ENCODE measurements around the gene C16orf54. TPM values are rescaled to one million over a fixed set of nuclear protein-coding genes. Genes with fewer than 3 reads are reported as not detected.
"Not testable (repeated sequence)": the region's sequence is repeated elsewhere in the genome, so short reads cannot be mapped to it uniquely, and the experiment has no call there.

Gene C16orf54
- total and polyA plus RNA-seq, 5 donors from 2014 or later = 31.4 to 89.4 (median 77.3) TPM

DNA sequence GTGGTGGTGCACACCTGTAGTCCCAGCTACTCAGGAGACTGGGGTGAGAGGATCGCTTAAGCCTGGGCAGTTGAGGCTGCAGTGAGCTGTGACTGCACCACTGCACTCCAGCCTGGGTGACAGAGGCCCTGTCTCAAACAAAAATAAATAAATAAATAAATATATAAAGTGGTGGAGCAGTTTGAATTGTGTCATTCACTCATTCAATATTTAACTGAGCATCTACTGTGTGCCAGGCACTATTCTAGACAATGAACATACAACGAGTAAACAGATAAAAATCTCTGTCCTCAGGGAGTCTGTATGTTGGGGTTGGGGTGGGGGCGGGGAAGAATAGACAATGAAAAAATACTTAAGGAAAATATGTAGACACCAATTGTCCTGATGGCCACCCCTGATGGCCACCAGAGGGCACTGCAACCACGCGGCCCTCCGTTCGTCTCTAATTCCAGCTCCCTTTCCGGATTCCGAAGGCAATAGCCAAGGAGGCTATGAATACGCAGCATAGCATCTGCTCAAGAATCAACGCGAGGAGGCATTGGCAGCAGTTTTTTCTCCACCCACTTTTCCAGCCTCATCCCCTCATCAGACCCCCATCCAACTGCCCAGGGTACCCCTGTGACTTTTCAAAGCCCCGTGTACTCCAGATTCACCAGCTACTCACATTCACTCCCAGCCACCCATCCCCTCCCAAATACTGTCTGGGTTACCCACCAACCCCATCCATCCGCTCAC is 45.4 kb downstream of the C16orf54 start:
- no peaks in the 10 kb centered on the region for H3K36me3 ChIP-seq (ENCODE audit: control insufficient read depth, insufficient read depth, low read length)
- H3K27ac Mint-ChIP-seq = peak overlapping the region; percentile 97 to 98 (median 97)
- H3K4me1 ChIP-seq (ENCODE audit: control insufficient read depth, insufficient read depth, low read length, poor library complexity, severe bottlenecking) = peaks cover 31% of the 10 kb centered on the region
- no peaks in the 10 kb centered on the region for H3K9me3 ChIP-seq (ENCODE audit: control insufficient read depth in 2 of 2, low read length in 2 of 2)
- peak overlapping the region; percentile 46 for H3K4me3 ChIP-seq (ENCODE audit: low read depth, low read length)
- peaks cover 0 to 2% (median 0%) of the 10 kb centered on the region in 7 donors for H3K9me3 Mint-ChIP-seq
- peak overlapping the region; percentile 86 for H3K27ac ChIP-seq (ENCODE audit: insufficient read depth, low read length, poor library complexity, severe bottlenecking)
- peaks cover 5 to 38% (median 25%) of the 10 kb centered on the region in 4 donors for H3K4me1 Mint-ChIP-seq
- peak overlapping the region; percentile 57 to 92 (median 86) for H3K4me3 Mint-ChIP-seq
- H3K36me3 Mint-ChIP-seq = no peaks in the 10 kb centered on the region
- ATAC-seq (ENCODE audit: low read depth in 2 of 2) (peak; percentile 41 to 44), DNase-seq (peak; percentile 67 to 82 (median 78))
- no peaks in the 10 kb centered on the region for H3K27me3 ChIP-seq (ENCODE audit: control insufficient read depth, insufficient read depth, low read length)
- peaks cover 4% of the 10 kb centered on the region for H3K27me3 Mint-ChIP-seq

DNA sequence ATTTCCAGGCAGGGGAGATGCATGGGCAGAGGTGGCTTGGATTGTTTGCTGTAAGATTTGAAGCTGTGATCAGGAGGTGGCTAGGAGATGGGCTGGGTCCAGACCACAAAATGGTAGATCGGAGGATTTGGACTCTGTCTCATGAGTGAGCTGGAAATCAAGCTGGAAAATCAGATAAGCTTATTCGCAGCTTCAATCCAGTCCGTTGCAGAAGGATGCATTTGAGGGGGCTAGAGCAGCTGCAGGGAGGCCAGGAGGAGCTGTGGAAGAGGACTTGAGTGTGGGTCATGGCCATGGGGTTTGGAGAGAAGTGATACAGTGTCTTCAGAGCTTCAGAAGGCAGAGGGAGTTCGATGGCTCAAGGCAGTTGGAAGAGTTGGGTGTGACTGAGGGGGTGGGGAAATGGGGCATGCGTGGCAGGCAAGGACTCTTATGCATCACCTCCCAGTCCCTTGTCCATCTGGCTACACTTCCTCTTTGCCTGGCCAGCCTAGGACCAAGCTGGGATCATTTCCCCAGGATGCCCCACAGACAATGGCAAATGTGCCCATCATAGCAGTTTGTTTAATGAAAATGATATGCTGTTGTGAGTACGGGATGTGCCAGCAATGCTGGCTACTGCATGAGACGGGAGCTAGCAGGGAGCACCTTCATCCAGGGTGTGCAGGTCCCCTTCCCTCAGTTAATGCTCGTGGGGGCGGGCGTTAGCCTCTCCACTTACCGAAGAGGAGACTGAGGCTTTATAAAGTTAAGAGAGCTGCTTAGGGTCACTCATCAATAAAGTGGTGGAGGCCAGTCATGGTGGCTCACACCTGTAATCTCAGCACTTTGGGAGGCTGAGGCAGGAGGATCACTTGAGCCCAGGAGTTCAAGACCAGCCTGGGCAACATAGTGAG is 46.2 kb downstream of the C16orf54 start:
- Histone ChIP-seq H3K27ac (ENCODE audit: insufficient read depth, low read length, poor library complexity, severe bottlenecking) (no peak overlapping the region), H3K36me3 (ENCODE audit: control insufficient read depth, insufficient read depth, low read length) (no peaks in the 10 kb centered on the region), H3K4me1 (ENCODE audit: control insufficient read depth, insufficient read depth, low read length, poor library complexity, severe bottlenecking) (peaks cover 31% of the 10 kb centered on the region), H3K27me3 (ENCODE audit: control insufficient read depth, insufficient read depth, low read length) (no peaks in the 10 kb centered on the region), H3K9me3 (ENCODE audit: control insufficient read depth in 2 of 2, low read length in 2 of 2) (no peaks in the 10 kb centered on the region), H3K4me3 (ENCODE audit: low read depth, low read length) (no peak overlapping the region)
- peaks cover 5 to 35% (median 25%) of the 10 kb centered on the region in 4 donors for H3K4me1 Mint-ChIP-seq
- peak overlapping the region in 2 of 3 donors; percentile 67 to 71 for H3K27ac Mint-ChIP-seq
- peaks cover 0 to 2% (median 0%) of the 10 kb centered on the region in 7 donors for H3K9me3 Mint-ChIP-seq
- H3K36me3 Mint-ChIP-seq = no peaks in the 10 kb centered on the region
- H3K4me3 Mint-ChIP-seq = peak overlapping the region in 2 of 4 donors; percentile 15 to 85
- peaks cover 4% of the 10 kb centered on the region for H3K27me3 Mint-ChIP-seq
- DNase-seq = no peak
- ATAC-seq (ENCODE audit: low read depth in 2 of 2) = no peak

- no peak overlapping the region for H3K27ac ChIP-seq (ENCODE audit: insufficient read depth, low read length, poor library complexity, severe bottlenecking)
- Mint-ChIP-seq H3K27ac (peak overlapping the region in 1 of 3 donors; percentile 67), H3K9me3 (peaks cover 0 to 2% (median 0%) of the 10 kb centered on the region in 7 donors), H3K27me3 (peaks cover 4% of the 10 kb centered on the region), H3K36me3 (no peaks in the 10 kb centered on the region), H3K4me3 (peak overlapping the region in 1 of 4 donors; percentile 85), H3K4me1 (peaks cover 5 to 35% (median 25%) of the 10 kb centered on the region in 4 donors)
- H3K9me3 ChIP-seq (ENCODE audit: control insufficient read depth in 2 of 2, low read length in 2 of 2) = no peaks in the 10 kb centered on the region
- ATAC-seq (ENCODE audit: low read depth in 2 of 2) (no peak), DNase-seq (no peak)
- no peaks in the 10 kb centered on the region for H3K27me3 ChIP-seq (ENCODE audit: control insufficient read depth, insufficient read depth, low read length)
- peaks cover 31% of the 10 kb centered on the region for H3K4me1 ChIP-seq (ENCODE audit: control insufficient read depth, insufficient read depth, low read length, poor library complexity, severe bottlenecking)
- H3K36me3 ChIP-seq (ENCODE audit: control insufficient read depth, insufficient read depth, low read length) = no peaks in the 10 kb centered on the region
- no peak overlapping the region for H3K4me3 ChIP-seq (ENCODE audit: low read depth, low read length)
Measured at GRCh38 chr16:29698484-29699323, 47.1 kb downstream of the C16orf54 start.

DNA sequence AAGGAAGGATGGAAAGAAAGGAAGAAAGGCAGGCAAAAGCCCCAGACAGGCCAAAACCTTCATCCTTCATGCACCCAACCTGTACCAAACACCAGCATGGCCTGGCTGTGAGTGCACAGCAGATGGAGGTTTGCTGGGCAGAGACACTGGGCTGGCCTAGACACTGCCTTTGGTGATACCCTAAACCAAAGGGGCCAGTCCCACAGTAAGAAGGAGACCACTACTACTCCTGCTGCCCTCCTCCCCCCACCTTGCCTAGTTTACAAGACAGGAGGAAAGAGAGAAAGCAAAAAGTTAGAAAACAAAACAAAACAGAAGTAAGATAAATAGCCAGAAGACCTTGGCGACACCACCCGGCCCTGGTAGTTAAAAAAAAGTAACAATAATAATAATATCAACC is 47.7 kb downstream of the C16orf54 start:
- Histone ChIP-seq H3K27me3 (ENCODE audit: control insufficient read depth, insufficient read depth, low read length) (no peaks in the 10 kb centered on the region), H3K9me3 (ENCODE audit: control insufficient read depth in 2 of 2, low read length in 2 of 2) (no peaks in the 10 kb centered on the region), H3K36me3 (ENCODE audit: control insufficient read depth, insufficient read depth, low read length) (no peaks in the 10 kb centered on the region), H3K27ac (ENCODE audit: insufficient read depth, low read length, poor library complexity, severe bottlenecking) (no peak overlapping the region), H3K4me1 (ENCODE audit: control insufficient read depth, insufficient read depth, low read length, poor library complexity, severe bottlenecking) (peaks cover 26% of the 10 kb centered on the region), H3K4me3 (ENCODE audit: low read depth, low read length) (no peak overlapping the region)
- Mint-ChIP-seq H3K27me3 (peaks cover 4% of the 10 kb centered on the region), H3K9me3 (peaks cover 0 to 2% (median 0%) of the 10 kb centered on the region in 7 donors), H3K27ac (no peak overlapping the region), H3K4me1 (peaks cover 5 to 33% (median 24%) of the 10 kb centered on the region in 4 donors), H3K36me3 (no peaks in the 10 kb centered on the region), H3K4me3 (no peak overlapping the region)
- DNase-seq = no peak
- ATAC-seq (ENCODE audit: low read depth in 2 of 2) = no peak

DNA sequence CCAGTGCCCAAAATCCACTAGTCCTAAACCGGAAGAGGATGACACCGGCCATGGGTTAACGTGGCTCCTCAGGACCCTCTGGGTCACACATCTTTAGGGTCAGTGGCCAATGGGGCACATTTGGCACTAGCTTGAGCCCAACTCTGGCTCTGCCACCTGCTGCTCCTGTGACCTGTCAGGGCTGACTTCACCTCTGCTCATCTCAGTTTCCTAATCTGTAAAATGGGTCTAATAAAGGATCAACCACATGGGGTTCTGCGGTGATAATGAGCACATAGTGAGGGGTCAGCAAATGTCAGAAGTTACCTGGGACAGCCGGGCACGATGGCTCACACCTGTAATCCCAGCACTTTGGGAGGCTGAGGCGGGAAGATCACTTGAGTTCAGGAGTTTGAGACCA is 48.4 kb downstream of the C16orf54 start:
- peak overlapping the region in 1 of 3 donors; percentile 11 for H3K27ac Mint-ChIP-seq
- H3K27me3 Mint-ChIP-seq = peaks cover 4% of the 10 kb centered on the region
- Histone ChIP-seq H3K4me1 (ENCODE audit: control insufficient read depth, insufficient read depth, low read length, poor library complexity, severe bottlenecking) (peaks cover 19% of the 10 kb centered on the region), H3K27me3 (ENCODE audit: control insufficient read depth, insufficient read depth, low read length) (no peaks in the 10 kb centered on the region), H3K4me3 (ENCODE audit: low read depth, low read length) (no peak overlapping the region), H3K9me3 (ENCODE audit: control insufficient read depth in 2 of 2, low read length in 2 of 2) (no peaks in the 10 kb centered on the region), H3K27ac (ENCODE audit: insufficient read depth, low read length, poor library complexity, severe bottlenecking) (no peak overlapping the region), H3K36me3 (ENCODE audit: control insufficient read depth, insufficient read depth, low read length) (no peaks in the 10 kb centered on the region)
- H3K36me3 Mint-ChIP-seq = no peaks in the 10 kb centered on the region
- H3K4me1 Mint-ChIP-seq = peaks cover 2 to 30% (median 19%) of the 10 kb centered on the region in 4 donors
- no peak for ATAC-seq (ENCODE audit: low read depth in 2 of 2)
- DNase-seq = no peak
- peaks cover 0 to 2% (median 0%) of the 10 kb centered on the region in 7 donors for H3K9me3 Mint-ChIP-seq
- no peak overlapping the region for H3K4me3 Mint-ChIP-seq

- Mint-ChIP-seq H3K9me3 (peaks cover 0 to 2% (median 0%) of the 10 kb centered on the region in 7 donors), H3K36me3 (no peaks in the 10 kb centered on the region), H3K4me3 (no peak overlapping the region), H3K27ac (peak overlapping the region in 1 of 3 donors; percentile 38), H3K27me3 (peaks cover 4% of the 10 kb centered on the region), H3K4me1 (peaks cover 0 to 26% (median 15%) of the 10 kb centered on the region in 4 donors)
- no peak for ATAC-seq (ENCODE audit: low read depth in 2 of 2)
- DNase-seq = no peak
- Histone ChIP-seq H3K36me3 (ENCODE audit: control insufficient read depth, insufficient read depth, low read length) (no peaks in the 10 kb centered on the region), H3K4me1 (ENCODE audit: control insufficient read depth, insufficient read depth, low read length, poor library complexity, severe bottlenecking) (peaks cover 15% of the 10 kb centered on the region), H3K27me3 (ENCODE audit: control insufficient read depth, insufficient read depth, low read length) (no peaks in the 10 kb centered on the region), H3K4me3 (ENCODE audit: low read depth, low read length) (no peak overlapping the region), H3K9me3 (ENCODE audit: control insufficient read depth in 2 of 2, low read length in 2 of 2) (no peaks in the 10 kb centered on the region), H3K27ac (ENCODE audit: insufficient read depth, low read length, poor library complexity, severe bottlenecking) (no peak overlapping the region)
Measured at GRCh38 chr16:29696881-29697331, 48.9 kb downstream of the C16orf54 start.

- not testable (repeated sequence) for H3K9me3 ChIP-seq (ENCODE audit: control insufficient read depth in 2 of 2, low read length in 2 of 2); H3K27ac Mint-ChIP-seq; H3K27me3 ChIP-seq (ENCODE audit: control insufficient read depth, insufficient read depth, low read length); H3K36me3 ChIP-seq (ENCODE audit: control insufficient read depth, insufficient read depth, low read length); H3K4me3 Mint-ChIP-seq; H3K36me3 Mint-ChIP-seq; H3K9me3 Mint-ChIP-seq; H3K4me3 ChIP-seq (ENCODE audit: low read depth, low read length); ATAC-seq (ENCODE audit: low read depth in 2 of 2); H3K4me1 ChIP-seq (ENCODE audit: control insufficient read depth, insufficient read depth, low read length, poor library complexity, severe bottlenecking); DNase-seq; H3K27me3 Mint-ChIP-seq; H3K27ac ChIP-seq (ENCODE audit: insufficient read depth, low read length, poor library complexity, severe bottlenecking)
- H3K4me1 Mint-ChIP-seq = peaks cover 0 to 14% (median 8%) of the 10 kb centered on the region in 4 donors
Measured at GRCh38 chr16:29695675-29696074, 50.1 kb downstream of the C16orf54 start.
